GM12892 (cell line): ENCODE data around the gene PIP4K2B. TPM values are rescaled to one million over a fixed set of nuclear protein-coding genes. Genes with fewer than 3 reads are reported as not detected.

Experiments
- DNase-seq: peaks from one replicate; pipeline ENCODE4 v3.0.0; 2011; ENCODE audit not compliant: insufficient read length
- FAIRE-seq: peaks from 2 replicates; lab custom pipeline; 2011; peaks lifted over from hg19 to GRCh38; lab: Jason Lieb, UNC
- POLR2A ChIP-seq: IDR thresholded peaks from 2 replicates; pipeline ENCODE4 v1.6.1; 2011; ENCODE audit warnings: low read depth, low read length, control low read depth
- POLR2AphosphoS5 ChIP-seq: IDR thresholded peaks from 2 replicates; pipeline ENCODE4 v1.6.1; 2011; ENCODE audit warnings: low read depth, low read length, control low read depth
- TAF1 ChIP-seq: IDR thresholded peaks from 2 replicates; pipeline ENCODE4 v1.6.1; 2011; ENCODE audit warnings: low read depth, mild to moderate bottlenecking, control low read depth, low read length, borderline replicate concordance
- polyA plus RNA-seq: library from polyadenylated mRNA; unstranded; fragments of >200 nt; gene quantifications from one replicate; pipeline ENCODE4 v1.2.1, GENCODE V29; 2012; ENCODE audit warnings: missing spikeins, inconsistent platforms; ENCODE audit not compliant: missing spikeins

The PIP4K2B gene
- polyA plus RNA-seq = 15.6 TPM

- FAIRE-seq (no peak), DNase-seq (peak; percentile 95)
- TF ChIP-seq POLR2A (peak; percentile 71), TAF1 (peak; percentile 40; the same call in 1 of the 2 replicates), POLR2AphosphoS5 (peak; percentile 90)
Measured at GRCh38 chr17:38799501-38800236, at the start of gene PIP4K2B. Gene PIP4K2B (minus strand): TSS chr17:38799556. CDS start chr17:38799424, 132 bp downstream.

GRCh38 chr17:38848557-38848891, 49.2 kb upstream of the PIP4K2B start:
- TF ChIP-seq POLR2AphosphoS5 (peak; percentile 50; the same call in 1 of the 2 replicates), TAF1 (no peak), POLR2A (peak; percentile 51; the same call in 1 of the 2 replicates)
- DNase-seq (no peak), FAIRE-seq (no peak)

- DNase-seq (no peak), FAIRE-seq (no peak)
- TF ChIP-seq TAF1 (no peak), POLR2AphosphoS5 (no peak), POLR2A (no peak)
Measured at GRCh38 chr17:38844261-38844757, 45.0 kb upstream of the PIP4K2B start.

- FAIRE-seq (no peak), DNase-seq (no peak)
- TF ChIP-seq POLR2A = no peak
- TF ChIP-seq POLR2AphosphoS5 = no peak
- no peak for TF ChIP-seq TAF1
Measured at GRCh38 chr17:38825762-38826247, 26.4 kb upstream of the PIP4K2B start.

GRCh38 chr17:38824899-38825761, 25.8 kb upstream of the PIP4K2B start, which contains the start of gene CWC25:
Gene CWC25 (minus strand): TSS chr17:38825321. CDS start chr17:38825183, 138 bp downstream.
- no peak for FAIRE-seq
- TF ChIP-seq TAF1 = peak; percentile 62; the same call in 1 of the 2 replicates
- peak; percentile 93 for TF ChIP-seq POLR2AphosphoS5
- TF ChIP-seq POLR2A = peak; percentile 91

GRCh38 chr17:38815576-38816193, 16.3 kb upstream of the PIP4K2B start:
- DNase-seq (no peak), FAIRE-seq (no peak)
- TF ChIP-seq POLR2A = no peak
- TF ChIP-seq POLR2AphosphoS5 = no peak
- TF ChIP-seq TAF1 = no peak

More at GRCh38 chr17:38824899-38825761, 25.8 kb upstream of the PIP4K2B start, which contains the start of gene CWC25:
- DNase-seq = peak; percentile 83

GRCh38 chr17:38809828-38810227, 10.5 kb upstream of the PIP4K2B start:
- DNase-seq = no peak
- TF ChIP-seq POLR2A (no peak), TAF1 (no peak), POLR2AphosphoS5 (no peak)
- FAIRE-seq = no peak

- FAIRE-seq (no peak), DNase-seq (no peak)
- TF ChIP-seq POLR2A = no peak; the same call in 1 of the 2 replicates
- TF ChIP-seq TAF1 = no peak
- no peak for TF ChIP-seq POLR2AphosphoS5
Measured at GRCh38 chr17:38800237-38800760, 943 bp upstream of the PIP4K2B start.

- DNase-seq (peak; percentile 58), FAIRE-seq (no peak)
- TF ChIP-seq POLR2A (peak; percentile 52; the same call in 1 of the 2 replicates), TAF1 (no peak), POLR2AphosphoS5 (no peak)
Measured at GRCh38 chr17:38798614-38799500, 499 bp downstream of the PIP4K2B start.

- TF ChIP-seq POLR2A (no peak), TAF1 (no peak), POLR2AphosphoS5 (no peak)
- FAIRE-seq = no peak
Measured at GRCh38 chr17:38797828-38798227, 1.5 kb downstream of the PIP4K2B start.

More at GRCh38 chr17:38797828-38798227, 1.5 kb downstream of the PIP4K2B start:
- no peak for DNase-seq
